Tibial artery (tissue), 4 donors: ENCODE measurements around the gene XPO5.

ENCODE experiments used
- DNase-seq, 2 donors: peaks; one replicate each; pipeline ENCODE4 v3.0.0-alpha.2; 2019
- H3K27ac ChIP-seq, 2 donors: fragments of 200-600 bp; sonication (generic) in 1 of 2; 1 replicate in 1 of 2; 2 replicates in 1 of 2; pipeline ENCODE4 v1.5.1; 2018 to 2019; ENCODE audit warnings: mild to moderate bottlenecking in 1 of 2
- H3K27me3 ChIP-seq, 2 donors: fragments of 200-600 bp; sonication (generic) in 1 of 2; one replicate each; pipeline versions ENCODE4 v1.5.1 to v1.6.0; 2016 to 2019
- H3K36me3 ChIP-seq, 3 donors: fragments of 200-600 bp; sonication (generic) in 2 of 3; one replicate each; pipeline ENCODE4 v1.5.1; 2016 to 2019; ENCODE audit warnings: mild to moderate bottlenecking in 2 of 3
- H3K4me1 ChIP-seq, 4 donors: fragments of 200-600 bp; sonication (generic) in 2 of 4; 1 replicate in 3 of 4; 2 replicates in 1 of 4; pipeline ENCODE4 v1.5.1; 2016 to 2019
- H3K4me3 ChIP-seq, 2 donors: fragments of 200-600 bp; sonication (generic) in 1 of 2; 1 replicate in 1 of 2; 2 replicates in 1 of 2; pipeline ENCODE4 v1.5.1; 2018 to 2019; ENCODE audit warnings: mild to moderate bottlenecking in 2 of 2
- H3K9me3 ChIP-seq, 3 donors: fragments of 200-600 bp; sonication (generic) in 1 of 3; one replicate each; pipeline ENCODE4 v1.5.1; 2016 to 2019
- CTCF ChIP-seq, 2 experiments: fragments of 200-600 bp in 1 of 2; fragments of 450-650 bp in 1 of 2; IDR thresholded peaks; one replicate each; pipeline ENCODE4 v1.5.1; 2017 to 2019; ENCODE audit warnings: antibody characterized with exemption in 2 of 2, mild to moderate bottlenecking in 1 of 2, moderate library complexity in 1 of 2
- intact Hi-C: fragments of 100-400 bp; cut with DNase I; formaldehyde crosslinking; loops from one replicate; pipeline ENCODE4 v1.15.0; 2023; ENCODE audit warnings: low total_unique reads

XPO5 gene

GRCh38 chr6:43489277-43490072 is 86.4 kb downstream of the XPO5 start:
- no peaks in the 10 kb centered on the region for H3K9me3 ChIP-seq
- intact Hi-C loops: no loop called here
- H3K27ac ChIP-seq: no peak overlapping the region
- no peak for TF ChIP-seq CTCF (IDR thresholded peaks at IDR 0.05)
- H3K4me3 ChIP-seq: no peak overlapping the region
- no peaks in the 10 kb centered on the region for H3K27me3 ChIP-seq
- DNase-seq: no peak
- peaks cover 0 to 24% (median 15%) of the 10 kb centered on the region in 4 donors for H3K4me1 ChIP-seq
- peaks cover 3 to 25% (median 9%) of the 10 kb centered on the region in 3 donors for H3K36me3 ChIP-seq

- H3K9me3 ChIP-seq: no peaks in the 10 kb centered on the region
- DNase-seq: no peak
- intact Hi-C loops: no loop called here
- H3K36me3 ChIP-seq: peaks cover 3 to 25% (median 9%) of the 10 kb centered on the region in 3 donors
- TF ChIP-seq CTCF (IDR thresholded peaks at IDR 0.05): no peak
- H3K4me1 ChIP-seq: peaks cover 0 to 24% (median 15%) of the 10 kb centered on the region in 4 donors
- H3K4me3 ChIP-seq: no peak overlapping the region
- H3K27me3 ChIP-seq: no peaks in the 10 kb centered on the region
- no peak overlapping the region for H3K27ac ChIP-seq
These were observed 87.1 kb downstream of the XPO5 start for GRCh38 chr6:43488667-43489276.

- no peak for TF ChIP-seq CTCF (IDR thresholded peaks at IDR 0.05)
- no peaks in the 10 kb centered on the region for H3K27me3 ChIP-seq
- intact Hi-C loops: no loop called here
These were observed 94.1 kb downstream of the XPO5 start for GRCh38 chr6:43481591-43482236.

GRCh38 chr6:43481075-43481474 is 94.8 kb downstream of the XPO5 start:
- H3K4me1 ChIP-seq: peaks cover 0 to 27% (median 20%) of the 10 kb centered on the region in 4 donors
- no peak overlapping the region for H3K4me3 ChIP-seq
- H3K9me3 ChIP-seq: no peaks in the 10 kb centered on the region
- no peak for TF ChIP-seq CTCF (IDR thresholded peaks at IDR 0.05)
- no peaks in the 10 kb centered on the region for H3K27me3 ChIP-seq
- intact Hi-C loops: no loop called here
- no peak for DNase-seq
- no peak overlapping the region for H3K27ac ChIP-seq
- H3K36me3 ChIP-seq: peaks cover 0 to 10% (median 4%) of the 10 kb centered on the region in 3 donors

More at GRCh38 chr6:43481591-43482236, 94.1 kb downstream of the XPO5 start:
- H3K9me3 ChIP-seq: no peaks in the 10 kb centered on the region
- DNase-seq: no peak
- H3K27ac ChIP-seq: no peak overlapping the region
- peaks cover 0 to 27% (median 20%) of the 10 kb centered on the region in 4 donors for H3K4me1 ChIP-seq
- H3K36me3 ChIP-seq: peaks cover 0 to 11% (median 4%) of the 10 kb centered on the region in 3 donors
- H3K4me3 ChIP-seq: no peak overlapping the region

GRCh38 chr6:43478008-43478372 is 97.8 kb downstream of the XPO5 start:
- no peaks in the 10 kb centered on the region for H3K27me3 ChIP-seq
- peak overlapping the region; percentile 59 to 71 for H3K4me3 ChIP-seq
- H3K4me1 ChIP-seq: peaks cover 0 to 27% (median 20%) of the 10 kb centered on the region in 4 donors
- no peaks in the 10 kb centered on the region for H3K36me3 ChIP-seq
- intact Hi-C loops: no loop called here
- H3K9me3 ChIP-seq: no peaks in the 10 kb centered on the region
- peak overlapping the region; percentile 73 to 81 for H3K27ac ChIP-seq
- DNase-seq: no peak
- TF ChIP-seq CTCF (IDR thresholded peaks at IDR 0.05): no peak
